Suprapubic skin (tissue), 3 donors: ENCODE results near the gene MRPS23.

Experiments used
- POLR2AphosphoS5 ChIP-seq, 3 donors: sonication (generic); formaldehyde crosslinking; IDR thresholded peaks; one replicate each; pipeline ENCODE4 v1.6.1; 2017; ENCODE audit warnings: antibody characterized with exemption in 3 of 3
- TF ChIP-seq, protein P1 (sequence below), 2 donors: fragments of 200-600 bp in 1 of 2; fragments of 450-650 bp in 1 of 2; sonication (generic) in 1 of 2; IDR thresholded peaks; one replicate each; pipeline ENCODE4 v1.5.1; 2016 to 2019; ENCODE audit warnings: antibody characterized with exemption in 2 of 2, mild to moderate bottlenecking in 1 of 2, moderate library complexity in 1 of 2

DNA sequence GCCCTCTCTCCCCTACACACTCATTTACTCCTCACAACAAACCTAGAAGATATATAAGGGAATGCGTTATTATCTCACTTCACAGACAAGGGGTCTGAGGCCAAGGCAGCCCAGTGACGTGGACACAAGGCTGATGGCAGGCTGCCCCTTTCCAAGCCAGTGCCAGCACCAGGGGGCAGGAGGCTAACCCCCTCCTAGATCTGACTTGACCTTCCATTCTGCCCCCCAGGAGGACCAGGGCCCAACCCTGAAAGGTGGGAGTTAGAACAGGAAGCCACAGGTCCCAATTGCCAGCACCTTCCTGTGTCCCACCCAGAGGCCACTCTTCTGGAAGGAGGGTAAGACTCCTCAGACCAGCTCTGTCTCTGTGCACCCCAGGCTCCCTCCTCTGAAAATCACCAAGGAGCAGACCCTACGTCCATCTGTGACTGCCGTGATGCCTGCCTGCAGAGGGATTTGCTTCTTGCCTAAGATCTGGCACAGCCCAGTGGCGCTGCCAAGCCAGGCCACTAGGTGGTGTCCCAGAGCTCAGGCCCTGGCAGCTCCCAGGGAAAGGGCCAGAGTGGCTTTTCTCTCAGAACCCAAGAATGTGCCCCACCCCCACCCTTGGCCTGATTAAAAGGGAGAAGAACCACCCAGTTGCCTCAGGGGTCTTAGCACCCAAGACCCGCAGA is 42.4 kb upstream of the MRPS23 start:
- TF ChIP-seq, protein P1, sequence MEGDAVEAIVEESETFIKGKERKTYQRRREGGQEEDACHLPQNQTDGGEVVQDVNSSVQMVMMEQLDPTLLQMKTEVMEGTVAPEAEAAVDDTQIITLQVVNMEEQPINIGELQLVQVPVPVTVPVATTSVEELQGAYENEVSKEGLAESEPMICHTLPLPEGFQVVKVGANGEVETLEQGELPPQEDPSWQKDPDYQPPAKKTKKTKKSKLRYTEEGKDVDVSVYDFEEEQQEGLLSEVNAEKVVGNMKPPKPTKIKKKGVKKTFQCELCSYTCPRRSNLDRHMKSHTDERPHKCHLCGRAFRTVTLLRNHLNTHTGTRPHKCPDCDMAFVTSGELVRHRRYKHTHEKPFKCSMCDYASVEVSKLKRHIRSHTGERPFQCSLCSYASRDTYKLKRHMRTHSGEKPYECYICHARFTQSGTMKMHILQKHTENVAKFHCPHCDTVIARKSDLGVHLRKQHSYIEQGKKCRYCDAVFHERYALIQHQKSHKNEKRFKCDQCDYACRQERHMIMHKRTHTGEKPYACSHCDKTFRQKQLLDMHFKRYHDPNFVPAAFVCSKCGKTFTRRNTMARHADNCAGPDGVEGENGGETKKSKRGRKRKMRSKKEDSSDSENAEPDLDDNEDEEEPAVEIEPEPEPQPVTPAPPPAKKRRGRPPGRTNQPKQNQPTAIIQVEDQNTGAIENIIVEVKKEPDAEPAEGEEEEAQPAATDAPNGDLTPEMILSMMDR (IDR thresholded peaks at IDR 0.05), result peak; percentile 95 to 96
- no peak for TF ChIP-seq POLR2AphosphoS5 (IDR thresholded peaks at IDR 0.05)
